ENCODE results near the gene EFL1. TPM values are rescaled to one million over a fixed set of nuclear protein-coding genes. Genes with fewer than 3 reads are reported as not detected.
"Not testable (repeated sequence)": the region's sequence is repeated elsewhere in the genome, so short reads cannot be mapped to it uniquely, and the experiment has no call there.

The EFL1 gene
- total RNA-seq, 1 donor from 2014 or later: 13.3 TPM

- H3K4me1 ChIP-seq: no peaks in the 10 kb centered on the region
- intact Hi-C loops (cut with DNase I): no loop called here
- TF ChIP-seq POLR2A (IDR thresholded peaks at IDR 0.05) (no peak), POLR2AphosphoS5 (IDR thresholded peaks at IDR 0.05; ENCODE audit: insufficient read depth in 1 of 2, low read depth in 1 of 2) (no peak), CTCF (IDR thresholded peaks at IDR 0.05) (no peak)
These were observed 43.1 kb upstream of the EFL1 start for GRCh38 chr15:82305621-82306048.

GRCh38 chr15:82304778-82305090, 42.2 kb upstream of the EFL1 start:
- intact Hi-C loops (cut with DNase I): no loop called here
- H3K36me3 ChIP-seq: no peaks in the 10 kb centered on the region
- H3K4me3 ChIP-seq: no peak overlapping the region
- no peaks in the 10 kb centered on the region for H3K9me3 ChIP-seq
- TF ChIP-seq POLR2AphosphoS5 (IDR thresholded peaks at IDR 0.05; ENCODE audit: insufficient read depth in 1 of 2, low read depth in 1 of 2) (no peak), CTCF (IDR thresholded peaks at IDR 0.05) (no peak), POLR2A (IDR thresholded peaks at IDR 0.05) (no peak)
- H3K27ac ChIP-seq: no peak overlapping the region
- DNase-seq (ENCODE audit: extremely low spot score in 2 of 2): no peak
- H3K4me1 ChIP-seq: no peaks in the 10 kb centered on the region
- no peaks in the 10 kb centered on the region for H3K27me3 ChIP-seq

More at GRCh38 chr15:82305621-82306048, 43.1 kb upstream of the EFL1 start:
- no peaks in the 10 kb centered on the region for H3K9me3 ChIP-seq
- H3K27ac ChIP-seq: no peak overlapping the region
- H3K27me3 ChIP-seq: no peaks in the 10 kb centered on the region
- H3K4me3 ChIP-seq: no peak overlapping the region
- no peaks in the 10 kb centered on the region for H3K36me3 ChIP-seq
- peak in 1 of 2 donors; percentile 83 for DNase-seq (ENCODE audit: extremely low spot score in 2 of 2)

- Histone ChIP-seq H3K36me3 (no peaks in the 10 kb centered on the region), H3K4me1 (no peaks in the 10 kb centered on the region), H3K4me3 (no peak overlapping the region), H3K27me3 (no peaks in the 10 kb centered on the region), H3K9me3 (no peaks in the 10 kb centered on the region), H3K27ac (no peak overlapping the region)
- intact Hi-C loops (cut with DNase I): no loop called here
- DNase-seq (ENCODE audit: extremely low spot score in 2 of 2): no peak
- TF ChIP-seq POLR2AphosphoS5 (IDR thresholded peaks at IDR 0.05; ENCODE audit: insufficient read depth in 1 of 2, low read depth in 1 of 2) (no peak), CTCF (IDR thresholded peaks at IDR 0.05) (no peak), POLR2A (IDR thresholded peaks at IDR 0.05) (no peak)
These were observed 41.6 kb upstream of the EFL1 start for GRCh38 chr15:82303956-82304777.

GRCh38 chr15:82301296-82302016, 38.9 kb upstream of the EFL1 start:
- H3K36me3 ChIP-seq: no peaks in the 10 kb centered on the region
- DNase-seq (ENCODE audit: extremely low spot score in 2 of 2): no peak
- TF ChIP-seq POLR2AphosphoS5 (IDR thresholded peaks at IDR 0.05; ENCODE audit: insufficient read depth in 1 of 2, low read depth in 1 of 2) (no peak), POLR2A (IDR thresholded peaks at IDR 0.05) (no peak), CTCF (IDR thresholded peaks at IDR 0.05) (no peak)
- no peak overlapping the region for H3K4me3 ChIP-seq
- intact Hi-C loops (cut with DNase I): no loop called here
- H3K9me3 ChIP-seq: no peaks in the 10 kb centered on the region
- H3K27me3 ChIP-seq: no peaks in the 10 kb centered on the region
- no peak overlapping the region for H3K27ac ChIP-seq
- no peaks in the 10 kb centered on the region for H3K4me1 ChIP-seq

GRCh38 chr15:82300883-82301282, 38.3 kb upstream of the EFL1 start:
- H3K9me3 ChIP-seq: no peaks in the 10 kb centered on the region
- no peaks in the 10 kb centered on the region for H3K36me3 ChIP-seq
- no peaks in the 10 kb centered on the region for H3K27me3 ChIP-seq
- TF ChIP-seq POLR2AphosphoS5 (IDR thresholded peaks at IDR 0.05; ENCODE audit: insufficient read depth in 1 of 2, low read depth in 1 of 2) (no peak), CTCF (IDR thresholded peaks at IDR 0.05) (no peak), POLR2A (IDR thresholded peaks at IDR 0.05) (no peak)
- no peak overlapping the region for H3K27ac ChIP-seq
- intact Hi-C loops (cut with DNase I): no loop called here
- H3K4me3 ChIP-seq: no peak overlapping the region
- no peak for DNase-seq (ENCODE audit: extremely low spot score in 2 of 2)
- no peaks in the 10 kb centered on the region for H3K4me1 ChIP-seq

- H3K4me1 ChIP-seq; DNase-seq (ENCODE audit: extremely low spot score in 2 of 2); H3K27me3 ChIP-seq; H3K9me3 ChIP-seq; intact Hi-C loops (cut with DNase I); H3K36me3 ChIP-seq; H3K27ac ChIP-seq; H3K4me3 ChIP-seq: not testable (repeated sequence)
These were observed 37.8 kb upstream of the EFL1 start for GRCh38 chr15:82300326-82300725.

GRCh38 chr15:82299511-82299914, 37.0 kb upstream of the EFL1 start:
- H3K4me3 ChIP-seq; H3K27ac ChIP-seq; H3K9me3 ChIP-seq; H3K27me3 ChIP-seq; intact Hi-C loops (cut with DNase I); H3K4me1 ChIP-seq; DNase-seq (ENCODE audit: extremely low spot score in 2 of 2); H3K36me3 ChIP-seq: not testable (repeated sequence)
